ENCODE measurements around the gene BTBD1.

The BTBD1 gene

DNA sequence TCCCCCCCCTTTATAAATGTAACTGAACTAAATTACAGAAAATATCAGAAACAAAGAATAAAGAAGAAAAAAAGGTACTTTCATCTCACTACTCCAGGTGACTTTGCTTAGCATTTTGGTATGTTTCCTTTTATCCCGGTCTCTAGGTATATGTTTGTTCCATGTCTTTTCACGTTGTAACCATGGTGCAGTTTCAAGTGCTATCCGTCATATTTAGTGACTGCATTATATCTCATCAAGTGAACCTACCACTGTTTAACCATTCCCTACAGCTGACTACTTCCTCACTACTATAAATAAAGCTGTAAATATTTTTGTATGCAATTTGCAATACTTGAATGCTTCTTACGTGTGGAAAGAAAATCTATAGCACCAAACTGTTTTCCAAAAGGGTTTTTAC, 2.2 kb downstream of the BTBD1 start:
- peaks cover 1% of the 10 kb centered on the region for H3K79me1 ChIP-seq (replicated peaks; ENCODE audit: low read length, poor library complexity, severe bottlenecking)
- H3K4me3 ChIP-seq (ENCODE audit: insufficient read depth in 1 of 2, low read depth in 1 of 2, low read length in 2 of 2) = peak overlapping the region in 1 of 2 experiments; percentile 96
- H3K4ac ChIP-seq (ENCODE audit: low read depth in 1 of 2, low read length in 2 of 2) = no peak overlapping the region
- H3K27ac ChIP-seq (ENCODE audit: low read length, poor library complexity, severe bottlenecking) = no peak overlapping the region
- H2AFZ ChIP-seq (ENCODE audit: low read depth, low read length) = no peak overlapping the region
- no peak overlapping the region for H2AK5ac ChIP-seq (ENCODE audit: low read length, severe bottlenecking)
- no peak overlapping the region for H3K14ac ChIP-seq (ENCODE audit: low read length in 2 of 2)
- H3K27me3 ChIP-seq (ENCODE audit: control insufficient read depth in 1 of 2, insufficient read depth in 1 of 2, low read length in 2 of 2) = no peaks in the 10 kb centered on the region
- no peak overlapping the region for H4K8ac ChIP-seq (ENCODE audit: low read length)
- no peak overlapping the region for H3K23ac ChIP-seq (ENCODE audit: low read length in 2 of 2)
- H3K9me3 ChIP-seq (ENCODE audit: control insufficient read depth, low read length) = no peaks in the 10 kb centered on the region
- H2BK12ac ChIP-seq (ENCODE audit: low read length in 2 of 2) = no peak overlapping the region
- WGBS = 56% methylated on average over 3 of the region's 4 CpGs
- no peaks in the 10 kb centered on the region for H3K36me3 ChIP-seq (ENCODE audit: control insufficient read depth in 1 of 2, insufficient read depth in 2 of 2, low read depth in 1 of 2, low read length in 2 of 2)
- peak overlapping the region; percentile 96 for H3K9ac ChIP-seq (ENCODE audit: low read length)
- no peak overlapping the region for H2BK120ac ChIP-seq (ENCODE audit: low read depth, low read length)
- peaks cover 5% of the 10 kb centered on the region for H3K4me1 ChIP-seq (ENCODE audit: control insufficient read depth, insufficient read depth, low read depth, low read length)
- H3K18ac ChIP-seq (ENCODE audit: low read depth in 1 of 2, low read length in 2 of 2) = no peak overlapping the region
- DNase-seq = peak; percentile 62
- H2BK5ac ChIP-seq (ENCODE audit: low read depth, low read length, poor library complexity, severe bottlenecking) = no peak overlapping the region
- no peak overlapping the region for H4K91ac ChIP-seq (ENCODE audit: low read length)
- H3K4me2 ChIP-seq (ENCODE audit: low read length, poor library complexity, severe bottlenecking) = peak overlapping the region; percentile 65
- H2BK15ac ChIP-seq (ENCODE audit: low read depth, poor library complexity, severe bottlenecking) = no peak overlapping the region

- Histone ChIP-seq H3K18ac (ENCODE audit: low read depth in 1 of 2, low read length in 2 of 2) (no peak overlapping the region), H3K23ac (ENCODE audit: low read length in 2 of 2) (no peak overlapping the region), H4K91ac (ENCODE audit: low read length) (no peak overlapping the region), H2BK5ac (ENCODE audit: low read depth, low read length, poor library complexity, severe bottlenecking) (no peak overlapping the region), H3K27me3 (ENCODE audit: control insufficient read depth in 1 of 2, insufficient read depth in 1 of 2, low read length in 2 of 2) (no peaks in the 10 kb centered on the region), H2AFZ (ENCODE audit: low read depth, low read length) (no peak overlapping the region), H3K4me3 (ENCODE audit: insufficient read depth in 1 of 2, low read depth in 1 of 2, low read length in 2 of 2) (peak overlapping the region in 1 of 2 experiments; percentile 96), H2BK12ac (ENCODE audit: low read length in 2 of 2) (no peak overlapping the region), H2BK15ac (ENCODE audit: low read depth, poor library complexity, severe bottlenecking) (no peak overlapping the region), H3K79me1 (replicated peaks; ENCODE audit: low read length, poor library complexity, severe bottlenecking) (peaks cover 1% of the 10 kb centered on the region), H2AK5ac (ENCODE audit: low read length, severe bottlenecking) (no peak overlapping the region), H3K9ac (ENCODE audit: low read length) (no peak overlapping the region), H3K4me2 (ENCODE audit: low read length, poor library complexity, severe bottlenecking) (no peak overlapping the region), H3K4me1 (ENCODE audit: control insufficient read depth, insufficient read depth, low read depth, low read length) (peaks cover 5% of the 10 kb centered on the region), H3K4ac (ENCODE audit: low read depth in 1 of 2, low read length in 2 of 2) (no peak overlapping the region), H4K8ac (ENCODE audit: low read length) (no peak overlapping the region), H2BK120ac (ENCODE audit: low read depth, low read length) (no peak overlapping the region), H3K36me3 (ENCODE audit: control insufficient read depth in 1 of 2, insufficient read depth in 2 of 2, low read depth in 1 of 2, low read length in 2 of 2) (no peaks in the 10 kb centered on the region), H3K27ac (ENCODE audit: low read length, poor library complexity, severe bottlenecking) (no peak overlapping the region), H3K9me3 (ENCODE audit: control insufficient read depth, low read length) (no peaks in the 10 kb centered on the region), H3K14ac (ENCODE audit: low read length in 2 of 2) (no peak overlapping the region)
- 97% methylated on average over 3 of the region's 4 CpGs for WGBS
- DNase-seq = no peak
Measured at GRCh38 chr15:83063551-83063950, 3.5 kb downstream of the BTBD1 start.

DNA sequence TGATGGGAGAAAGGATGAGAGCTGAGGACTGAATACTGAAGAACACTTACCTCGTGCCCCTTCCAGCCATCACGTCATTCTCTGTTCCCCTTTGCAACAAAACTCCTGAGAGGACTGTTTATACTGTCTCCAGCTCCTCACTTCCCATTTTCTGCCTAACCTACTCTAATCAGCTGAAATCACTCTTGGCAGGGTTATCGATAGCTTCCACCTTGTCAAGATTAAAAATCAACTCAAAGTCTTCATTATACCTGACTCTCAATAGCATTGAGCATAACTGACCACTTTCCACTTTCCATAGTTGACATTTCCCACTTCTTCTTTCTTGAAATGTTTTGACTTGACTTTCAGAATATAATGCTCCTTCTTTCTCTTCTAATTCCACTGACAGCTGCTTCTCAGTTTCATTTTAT, 4.3 kb downstream of the BTBD1 start:
- Histone ChIP-seq H3K79me1 (replicated peaks; ENCODE audit: low read length, poor library complexity, severe bottlenecking) (peaks cover 1% of the 10 kb centered on the region), H3K14ac (ENCODE audit: low read length in 2 of 2) (no peak overlapping the region), H3K4me1 (ENCODE audit: control insufficient read depth, insufficient read depth, low read depth, low read length) (peaks cover 5% of the 10 kb centered on the region), H3K27me3 (ENCODE audit: control insufficient read depth in 1 of 2, insufficient read depth in 1 of 2, low read length in 2 of 2) (no peaks in the 10 kb centered on the region), H2BK12ac (ENCODE audit: low read length in 2 of 2) (no peak overlapping the region), H2AK5ac (ENCODE audit: low read length, severe bottlenecking) (no peak overlapping the region), H3K27ac (ENCODE audit: low read length, poor library complexity, severe bottlenecking) (no peak overlapping the region), H2BK5ac (ENCODE audit: low read depth, low read length, poor library complexity, severe bottlenecking) (no peak overlapping the region), H4K91ac (ENCODE audit: low read length) (no peak overlapping the region), H3K4me3 (ENCODE audit: insufficient read depth in 1 of 2, low read depth in 1 of 2, low read length in 2 of 2) (no peak overlapping the region), H3K4ac (ENCODE audit: low read depth in 1 of 2, low read length in 2 of 2) (no peak overlapping the region), H3K4me2 (ENCODE audit: low read length, poor library complexity, severe bottlenecking) (no peak overlapping the region), H3K9me3 (ENCODE audit: control insufficient read depth, low read length) (no peaks in the 10 kb centered on the region), H3K9ac (ENCODE audit: low read length) (no peak overlapping the region), H3K36me3 (ENCODE audit: control insufficient read depth in 1 of 2, insufficient read depth in 2 of 2, low read depth in 1 of 2, low read length in 2 of 2) (no peaks in the 10 kb centered on the region), H4K8ac (ENCODE audit: low read length) (peak overlapping the region; percentile 5), H2BK120ac (ENCODE audit: low read depth, low read length) (no peak overlapping the region), H2BK15ac (ENCODE audit: low read depth, poor library complexity, severe bottlenecking) (no peak overlapping the region), H3K18ac (ENCODE audit: low read depth in 1 of 2, low read length in 2 of 2) (peak overlapping the region in 1 of 2 experiments; percentile 6), H3K23ac (ENCODE audit: low read length in 2 of 2) (no peak overlapping the region), H2AFZ (ENCODE audit: low read depth, low read length) (no peak overlapping the region)
- DNase-seq = no peak
- WGBS = 94% methylated on average over 3 of the region's 3 CpGs

GRCh38 chr15:83061680-83062079, 5.4 kb downstream of the BTBD1 start:
- no peaks in the 10 kb centered on the region for H3K9me3 ChIP-seq (ENCODE audit: control insufficient read depth, low read length)
- H2AK5ac ChIP-seq (ENCODE audit: low read length, severe bottlenecking) = no peak overlapping the region
- H2BK12ac ChIP-seq (ENCODE audit: low read length in 2 of 2) = no peak overlapping the region
- peak; percentile 43 for DNase-seq
- H2BK5ac ChIP-seq (ENCODE audit: low read depth, low read length, poor library complexity, severe bottlenecking) = no peak overlapping the region
- no peak overlapping the region for H2BK15ac ChIP-seq (ENCODE audit: low read depth, poor library complexity, severe bottlenecking)
- no peaks in the 10 kb centered on the region for H3K36me3 ChIP-seq (ENCODE audit: control insufficient read depth in 1 of 2, insufficient read depth in 2 of 2, low read depth in 1 of 2, low read length in 2 of 2)
- no peak overlapping the region for H3K18ac ChIP-seq (ENCODE audit: low read depth in 1 of 2, low read length in 2 of 2)
- H3K4me2 ChIP-seq (ENCODE audit: low read length, poor library complexity, severe bottlenecking) = no peak overlapping the region
- H3K4ac ChIP-seq (ENCODE audit: low read depth in 1 of 2, low read length in 2 of 2) = no peak overlapping the region
- H3K27me3 ChIP-seq (ENCODE audit: control insufficient read depth in 1 of 2, insufficient read depth in 1 of 2, low read length in 2 of 2) = no peaks in the 10 kb centered on the region
- no peak overlapping the region for H3K14ac ChIP-seq (ENCODE audit: low read length in 2 of 2)
- H2BK120ac ChIP-seq (ENCODE audit: low read depth, low read length) = no peak overlapping the region
- peaks cover 2% of the 10 kb centered on the region for H3K4me1 ChIP-seq (ENCODE audit: control insufficient read depth, insufficient read depth, low read depth, low read length)
- no peak overlapping the region for H3K4me3 ChIP-seq (ENCODE audit: insufficient read depth in 1 of 2, low read depth in 1 of 2, low read length in 2 of 2)
- 50% methylated on average over 1 of the region's 2 CpGs for WGBS
- peak overlapping the region; percentile 7 for H3K9ac ChIP-seq (ENCODE audit: low read length)
- no peak overlapping the region for H4K91ac ChIP-seq (ENCODE audit: low read length)
- H2AFZ ChIP-seq (ENCODE audit: low read depth, low read length) = no peak overlapping the region
- peaks cover 3% of the 10 kb centered on the region for H3K79me1 ChIP-seq (replicated peaks; ENCODE audit: low read length, poor library complexity, severe bottlenecking)
- H3K27ac ChIP-seq (ENCODE audit: low read length, poor library complexity, severe bottlenecking) = no peak overlapping the region
- H3K23ac ChIP-seq (ENCODE audit: low read length in 2 of 2) = no peak overlapping the region
- no peak overlapping the region for H4K8ac ChIP-seq (ENCODE audit: low read length)

Measured in mesenchymal stem cell (in vitro differentiated cells and primary cell).